ENCODE measurements around the gene CDH20. TPM values are rescaled to one million over a fixed set of nuclear protein-coding genes. Genes with fewer than 3 reads are reported as not detected.
"Not testable (repeated sequence)": the region's sequence is repeated elsewhere in the genome, so short reads cannot be mapped to it uniquely, and the experiment has no call there.

The CDH20 gene
- total RNA-seq, 4 donors from 2014 or later = 0.83 to 5.5 (median 2.0) TPM

GRCh38 chr18:61360404-61361383, 27.5 kb downstream of the CDH20 start:
- H3K27ac ChIP-seq = no peak overlapping the region
- no peaks in the 10 kb centered on the region for H3K36me3 ChIP-seq
- TF ChIP-seq POLR2A (IDR thresholded peaks at IDR 0.05) = no peak
- no peaks in the 10 kb centered on the region for H3K4me1 ChIP-seq
- H3K4me3 ChIP-seq = peak overlapping the region in 2 of 4 donors; percentile 11 to 15
- no peak for DNase-seq
- H3K27me3 ChIP-seq = no peaks in the 10 kb centered on the region
- no peaks in the 10 kb centered on the region for H3K9me3 ChIP-seq

GRCh38 chr18:61362511-61362910, 29.3 kb downstream of the CDH20 start:
- no peaks in the 10 kb centered on the region for H3K36me3 ChIP-seq
- no peaks in the 10 kb centered on the region for H3K27me3 ChIP-seq
- H3K27ac ChIP-seq = no peak overlapping the region
- H3K4me3 ChIP-seq = no peak overlapping the region
- H3K4me1 ChIP-seq = no peaks in the 10 kb centered on the region
- TF ChIP-seq POLR2A (IDR thresholded peaks at IDR 0.05) = no peak
- TF ChIP-seq, protein P1, sequence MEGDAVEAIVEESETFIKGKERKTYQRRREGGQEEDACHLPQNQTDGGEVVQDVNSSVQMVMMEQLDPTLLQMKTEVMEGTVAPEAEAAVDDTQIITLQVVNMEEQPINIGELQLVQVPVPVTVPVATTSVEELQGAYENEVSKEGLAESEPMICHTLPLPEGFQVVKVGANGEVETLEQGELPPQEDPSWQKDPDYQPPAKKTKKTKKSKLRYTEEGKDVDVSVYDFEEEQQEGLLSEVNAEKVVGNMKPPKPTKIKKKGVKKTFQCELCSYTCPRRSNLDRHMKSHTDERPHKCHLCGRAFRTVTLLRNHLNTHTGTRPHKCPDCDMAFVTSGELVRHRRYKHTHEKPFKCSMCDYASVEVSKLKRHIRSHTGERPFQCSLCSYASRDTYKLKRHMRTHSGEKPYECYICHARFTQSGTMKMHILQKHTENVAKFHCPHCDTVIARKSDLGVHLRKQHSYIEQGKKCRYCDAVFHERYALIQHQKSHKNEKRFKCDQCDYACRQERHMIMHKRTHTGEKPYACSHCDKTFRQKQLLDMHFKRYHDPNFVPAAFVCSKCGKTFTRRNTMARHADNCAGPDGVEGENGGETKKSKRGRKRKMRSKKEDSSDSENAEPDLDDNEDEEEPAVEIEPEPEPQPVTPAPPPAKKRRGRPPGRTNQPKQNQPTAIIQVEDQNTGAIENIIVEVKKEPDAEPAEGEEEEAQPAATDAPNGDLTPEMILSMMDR (IDR thresholded peaks at IDR 0.05) = no peak
- H3K9me3 ChIP-seq = no peaks in the 10 kb centered on the region
- DNase-seq = no peak

- H3K4me3 ChIP-seq = no peak overlapping the region
- no peak for DNase-seq
- H3K27me3 ChIP-seq = no peaks in the 10 kb centered on the region
- no peak for TF ChIP-seq POLR2A (IDR thresholded peaks at IDR 0.05)
- TF ChIP-seq, protein P1 (IDR thresholded peaks at IDR 0.05) = no peak
- H3K36me3 ChIP-seq = no peaks in the 10 kb centered on the region
- no peak overlapping the region for H3K27ac ChIP-seq
- H3K9me3 ChIP-seq = no peaks in the 10 kb centered on the region
- no peaks in the 10 kb centered on the region for H3K4me1 ChIP-seq
Measured at GRCh38 chr18:61364953-61365352, 31.7 kb downstream of the CDH20 start.

DNA sequence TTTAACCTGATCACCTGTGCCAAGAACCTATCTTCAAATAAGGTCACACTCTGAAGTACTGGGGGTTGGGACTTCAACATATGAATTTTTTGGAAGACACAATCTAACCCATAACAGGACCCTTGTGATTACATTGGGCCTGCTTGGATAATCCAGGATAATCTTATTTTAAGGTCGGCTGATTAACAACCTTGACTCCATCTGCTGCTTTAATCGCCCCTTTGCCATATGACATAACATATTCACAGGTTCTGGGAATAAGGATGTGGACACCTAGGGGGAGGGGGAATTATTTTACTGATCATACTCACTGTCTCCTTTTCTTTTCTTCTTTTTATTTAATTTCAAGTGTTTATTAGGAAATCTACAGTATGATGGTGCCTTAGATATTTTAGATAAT, 34.8 kb downstream of the CDH20 start:
- no peaks in the 10 kb centered on the region for H3K27me3 ChIP-seq
- no peaks in the 10 kb centered on the region for H3K9me3 ChIP-seq
- H3K4me1 ChIP-seq = no peaks in the 10 kb centered on the region
- no peak for DNase-seq
- H3K4me3 ChIP-seq = no peak overlapping the region
- no peak for TF ChIP-seq POLR2A (IDR thresholded peaks at IDR 0.05)
- TF ChIP-seq, protein P1 (IDR thresholded peaks at IDR 0.05) = no peak
- no peaks in the 10 kb centered on the region for H3K36me3 ChIP-seq
- no peak overlapping the region for H3K27ac ChIP-seq

DNA sequence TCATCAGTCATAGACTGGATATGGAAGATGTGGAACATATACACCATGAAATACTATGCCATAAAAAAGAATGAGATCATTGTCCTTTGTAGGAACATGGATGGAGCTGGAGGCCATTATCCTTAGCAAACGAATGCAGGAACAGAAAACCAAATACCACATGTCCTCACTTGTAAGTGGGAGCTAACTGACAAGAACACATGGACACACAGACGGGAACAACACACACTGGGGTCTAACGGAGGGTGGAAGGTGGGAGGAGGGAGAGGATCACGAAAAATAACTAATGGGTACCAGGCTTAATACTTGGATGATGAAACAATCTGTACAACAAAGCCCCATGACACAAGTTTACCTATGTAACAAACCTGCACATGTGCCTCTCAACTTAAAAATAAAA, 36.4 kb downstream of the CDH20 start:
- not testable (repeated sequence) for H3K27me3 ChIP-seq, H3K4me1 ChIP-seq, DNase-seq

DNA sequence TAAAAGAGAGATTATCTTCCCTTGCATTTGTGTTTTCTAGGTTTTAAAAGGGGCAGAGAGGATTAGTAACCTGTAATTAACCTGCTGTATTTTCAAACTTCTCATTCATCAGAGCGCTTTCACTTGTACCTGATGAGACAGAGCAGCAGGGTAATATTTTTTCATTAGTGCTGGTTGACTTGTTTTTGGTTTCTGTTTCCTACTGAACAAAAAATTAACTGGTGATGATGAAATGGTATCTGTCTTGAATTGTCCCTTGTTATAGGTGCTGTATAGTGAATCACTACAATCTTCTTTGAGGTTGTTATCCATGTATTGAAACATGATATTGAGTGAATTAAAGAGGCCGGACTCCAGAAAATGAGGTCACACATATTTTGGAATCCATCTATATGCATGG, 37.9 kb downstream of the CDH20 start:
- TF ChIP-seq POLR2A (IDR thresholded peaks at IDR 0.05) = no peak
- TF ChIP-seq, protein P1 (IDR thresholded peaks at IDR 0.05) = no peak
- Histone ChIP-seq H3K27ac (no peak overlapping the region), H3K4me1 (no peaks in the 10 kb centered on the region), H3K4me3 (no peak overlapping the region), H3K9me3 (no peaks in the 10 kb centered on the region), H3K27me3 (no peaks in the 10 kb centered on the region), H3K36me3 (no peaks in the 10 kb centered on the region)
- no peak for DNase-seq

More for the DNA sequence above, 36.4 kb downstream of the CDH20 start:
- H3K36me3 ChIP-seq, H3K27ac ChIP-seq, H3K4me3 ChIP-seq, H3K9me3 ChIP-seq: not testable (repeated sequence)

Measured in Peyer's patch (tissue), 4 donors.